Measurements from ENCODE around the gene DCHS2. TPM values are rescaled to one million over a fixed set of nuclear protein-coding genes. Genes with fewer than 3 reads are reported as not detected.

Gene DCHS2
- total RNA-seq, 2 experiments from 2014 or later = not detected

DNA sequence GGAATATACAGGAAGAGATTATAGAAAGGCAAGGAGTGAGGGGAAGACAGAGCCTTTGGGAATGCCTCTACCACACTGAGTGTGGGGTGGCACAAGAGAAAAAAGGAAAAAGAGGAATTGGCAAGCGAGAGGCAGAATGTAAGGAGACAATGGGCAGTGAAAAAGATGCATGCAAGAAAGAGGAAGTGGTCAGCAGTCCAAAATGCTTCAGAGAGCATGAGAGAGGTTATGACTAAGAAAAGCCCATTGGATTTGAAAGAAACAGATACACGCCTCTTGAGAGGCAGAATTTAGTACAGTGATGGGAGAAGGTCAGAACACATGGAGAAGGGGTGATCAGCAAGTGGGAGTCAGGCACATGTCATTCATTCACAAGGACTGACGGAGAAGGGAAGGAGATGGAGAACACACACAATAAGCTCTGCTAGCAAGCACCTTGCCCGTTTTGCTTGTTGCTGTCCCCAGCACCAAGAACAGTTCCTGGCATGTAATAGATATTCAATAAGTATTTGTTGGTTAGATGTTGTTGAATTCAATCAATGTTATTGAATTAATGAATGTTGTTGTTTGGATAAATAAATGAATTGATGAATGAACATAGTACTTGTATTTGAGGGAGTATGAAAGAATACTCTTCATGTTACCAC lies 6.3 kb downstream of the DCHS2 start:
- ChIA-PET POLR2A (no interaction called here), CTCF (ENCODE audit: unreplicated experiment) (no interaction called here)
- no peaks in the 10 kb centered on the region for H3K4me1 ChIP-seq (ENCODE audit: insufficient read depth, low read length, poor library complexity, severe bottlenecking)
- no peak overlapping the region for H3K4me2 ChIP-seq (ENCODE audit: low read length)
- no peak overlapping the region for H3K4me3 ChIP-seq (ENCODE audit: low read depth, low read length, poor library complexity, severe bottlenecking)
- no peak for TF ChIP-seq EZH2phosphoT487 (IDR thresholded peaks at IDR 0.05; ENCODE audit: borderline replicate concordance, low read depth, low read length)
- TF ChIP-seq, protein P1, sequence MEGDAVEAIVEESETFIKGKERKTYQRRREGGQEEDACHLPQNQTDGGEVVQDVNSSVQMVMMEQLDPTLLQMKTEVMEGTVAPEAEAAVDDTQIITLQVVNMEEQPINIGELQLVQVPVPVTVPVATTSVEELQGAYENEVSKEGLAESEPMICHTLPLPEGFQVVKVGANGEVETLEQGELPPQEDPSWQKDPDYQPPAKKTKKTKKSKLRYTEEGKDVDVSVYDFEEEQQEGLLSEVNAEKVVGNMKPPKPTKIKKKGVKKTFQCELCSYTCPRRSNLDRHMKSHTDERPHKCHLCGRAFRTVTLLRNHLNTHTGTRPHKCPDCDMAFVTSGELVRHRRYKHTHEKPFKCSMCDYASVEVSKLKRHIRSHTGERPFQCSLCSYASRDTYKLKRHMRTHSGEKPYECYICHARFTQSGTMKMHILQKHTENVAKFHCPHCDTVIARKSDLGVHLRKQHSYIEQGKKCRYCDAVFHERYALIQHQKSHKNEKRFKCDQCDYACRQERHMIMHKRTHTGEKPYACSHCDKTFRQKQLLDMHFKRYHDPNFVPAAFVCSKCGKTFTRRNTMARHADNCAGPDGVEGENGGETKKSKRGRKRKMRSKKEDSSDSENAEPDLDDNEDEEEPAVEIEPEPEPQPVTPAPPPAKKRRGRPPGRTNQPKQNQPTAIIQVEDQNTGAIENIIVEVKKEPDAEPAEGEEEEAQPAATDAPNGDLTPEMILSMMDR (conservative IDR thresholded peaks at IDR 0.05; ENCODE audit: low read length) = no peak
- BruUV-seq (replicated peaks) = no TSS peak
- no peaks in the 10 kb centered on the region for H3K79me2 ChIP-seq (ENCODE audit: insufficient read depth, low read depth, low read length)
- intact Hi-C loops (cut with micrococcal nuclease; ENCODE audit: unreplicated experiment) = no loop called here
- no peaks in the 10 kb centered on the region for H4K20me1 ChIP-seq (ENCODE audit: insufficient read depth, low read length)
- H3K9me3 ChIP-seq (ENCODE audit: low read length) = no peaks in the 10 kb centered on the region
- no peaks in the 10 kb centered on the region for H3K9me2 ChIP-seq (ENCODE audit: insufficient read depth, low read length)
- no peaks in the 10 kb centered on the region for H3K36me3 ChIP-seq (ENCODE audit: insufficient read depth, low read length)
- peak; percentile 5 for DNase-seq (ENCODE audit: low spot score)
- no peak overlapping the region for H2AFZ ChIP-seq (ENCODE audit: low read length)
- no peak overlapping the region for H3K27ac ChIP-seq (ENCODE audit: low read depth, low read length, poor library complexity, severe bottlenecking)

DNA sequence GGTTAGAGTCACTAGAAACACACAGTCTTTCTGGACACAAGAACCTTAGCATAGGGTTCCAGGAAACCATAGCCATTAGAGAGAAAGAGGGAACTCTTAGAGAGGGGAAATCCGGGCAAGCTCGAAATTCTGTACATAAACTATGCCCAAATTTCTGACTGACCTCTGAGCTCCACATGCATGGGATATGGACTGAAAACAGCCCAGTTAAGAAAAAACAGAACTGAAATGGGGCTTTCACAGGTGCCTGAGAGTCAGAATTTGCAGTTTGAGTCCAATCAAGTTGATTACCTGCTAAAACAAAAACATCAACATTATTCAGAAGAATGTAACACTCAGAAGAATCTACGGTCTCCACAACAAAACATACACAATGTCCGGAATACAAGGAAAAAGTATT lies 13.1 kb downstream of the DCHS2 start:
- ChIA-PET CTCF (ENCODE audit: unreplicated experiment) (no interaction called here), POLR2A (no interaction called here)
- no TSS peak for BruUV-seq (replicated peaks)
- Histone ChIP-seq H4K20me1 (ENCODE audit: insufficient read depth, low read length) (no peaks in the 10 kb centered on the region), H3K9me2 (ENCODE audit: insufficient read depth, low read length) (no peaks in the 10 kb centered on the region), H3K27ac (ENCODE audit: low read depth, low read length, poor library complexity, severe bottlenecking) (no peak overlapping the region), H2AFZ (ENCODE audit: low read length) (no peak overlapping the region), H3K36me3 (ENCODE audit: insufficient read depth, low read length) (no peaks in the 10 kb centered on the region), H3K4me3 (ENCODE audit: low read depth, low read length, poor library complexity, severe bottlenecking) (no peak overlapping the region), H3K79me2 (ENCODE audit: insufficient read depth, low read depth, low read length) (no peaks in the 10 kb centered on the region), H3K9me3 (ENCODE audit: low read length) (no peaks in the 10 kb centered on the region), H3K4me2 (ENCODE audit: low read length) (no peak overlapping the region), H3K4me1 (ENCODE audit: insufficient read depth, low read length, poor library complexity, severe bottlenecking) (no peaks in the 10 kb centered on the region)
- intact Hi-C loops (cut with micrococcal nuclease; ENCODE audit: unreplicated experiment) = no loop called here
- no peak for DNase-seq (ENCODE audit: low spot score)
- TF ChIP-seq, protein P1 (conservative IDR thresholded peaks at IDR 0.05; ENCODE audit: low read length) = no peak
- TF ChIP-seq EZH2phosphoT487 (IDR thresholded peaks at IDR 0.05; ENCODE audit: borderline replicate concordance, low read depth, low read length) = no peak

DNA sequence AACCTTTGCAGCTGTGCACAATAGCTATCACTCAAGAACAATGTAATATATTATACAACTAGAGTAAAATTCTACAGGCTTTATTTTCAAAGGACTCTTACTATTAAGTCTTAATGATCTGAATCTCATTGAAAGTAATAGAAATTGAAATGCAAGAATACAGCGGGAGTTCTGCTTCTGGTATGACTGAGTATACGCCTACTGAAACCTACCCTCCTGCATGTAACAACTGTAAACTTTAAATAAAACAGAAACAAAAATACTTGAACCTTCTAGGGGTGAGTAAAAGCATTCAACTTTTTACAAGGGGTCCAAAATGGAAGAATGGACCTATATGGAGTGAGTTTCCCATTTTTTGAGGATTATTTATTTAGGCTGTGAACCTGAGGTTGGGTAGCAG lies 13.5 kb downstream of the DCHS2 start:
- H3K4me2 ChIP-seq (ENCODE audit: low read length) = no peak overlapping the region
- CTCF ChIA-PET (ENCODE audit: unreplicated experiment) = no interaction called here

More for the DNA sequence above, 13.5 kb downstream of the DCHS2 start:
- no peak overlapping the region for H3K27ac ChIP-seq (ENCODE audit: low read depth, low read length, poor library complexity, severe bottlenecking)
- POLR2A ChIA-PET = no interaction called here
- TF ChIP-seq, protein P1 (conservative IDR thresholded peaks at IDR 0.05; ENCODE audit: low read length) = no peak
- TF ChIP-seq EZH2phosphoT487 (IDR thresholded peaks at IDR 0.05; ENCODE audit: borderline replicate concordance, low read depth, low read length) = no peak
- no TSS peak for BruUV-seq (replicated peaks)
- H3K4me1 ChIP-seq (ENCODE audit: insufficient read depth, low read length, poor library complexity, severe bottlenecking) = no peaks in the 10 kb centered on the region
- no peak overlapping the region for H2AFZ ChIP-seq (ENCODE audit: low read length)
- DNase-seq (ENCODE audit: low spot score) = no peak
- intact Hi-C loops (cut with micrococcal nuclease; ENCODE audit: unreplicated experiment) = no loop called here
- no peaks in the 10 kb centered on the region for H3K79me2 ChIP-seq (ENCODE audit: insufficient read depth, low read depth, low read length)
- H4K20me1 ChIP-seq (ENCODE audit: insufficient read depth, low read length) = no peaks in the 10 kb centered on the region
- no peak overlapping the region for H3K4me3 ChIP-seq (ENCODE audit: low read depth, low read length, poor library complexity, severe bottlenecking)
- H3K36me3 ChIP-seq (ENCODE audit: insufficient read depth, low read length) = no peaks in the 10 kb centered on the region
- no peaks in the 10 kb centered on the region for H3K9me2 ChIP-seq (ENCODE audit: insufficient read depth, low read length)
- no peaks in the 10 kb centered on the region for H3K9me3 ChIP-seq (ENCODE audit: low read length)

Measured in OCI-LY7 (cell line).